GM12878 (cell line): Measurements from ENCODE around the gene TSEN54. TPM values are rescaled to one million over a fixed set of nuclear protein-coding genes. Genes with fewer than 3 reads are reported as not detected.

Source experiments
- ATAC-seq: fragments of 200-7000 bp; cut with Tn5 transposase; 3 replicates; pipeline ENCODE4 v1.9.1; 2020; ENCODE audit warnings: mild to moderate bottlenecking, moderate library complexity
- BruUV-seq: library from RNA; stranded (reverse); fragments of 400-500 nt; replicated peaks from 2 replicates; lab custom pipeline; 2021; lab: Mats Ljungman, UMichigan
- CTCF ChIA-PET: fragments of 300-600 bp; sonication (Branson Sonifier 250); formaldehyde crosslinking; extraction: SDS; loops from one replicate; lab custom pipeline; 2021; ENCODE audit warnings: inconsistent platforms; lab: Yijun Ruan, JAX
- POLR2A ChIA-PET: fragments of 350-600 bp; formaldehyde crosslinking; extraction: SDS; loops from one replicate; lab custom pipeline; 2021; ENCODE audit warnings: inconsistent platforms; lab: Charles Lee
- RAD21 ChIA-PET: fragments of 300-600 bp; sonication (Branson Sonifier 250); formaldehyde crosslinking; loops from one replicate; lab custom pipeline; 2023; ENCODE audit warnings: antibody characterized with exemption; ENCODE audit not compliant: unreplicated experiment; lab: Charles Lee
- SMC1A ChIA-PET: fragments of 300-600 bp; sonication (Branson Sonifier 250); formaldehyde crosslinking; loops from one replicate; lab custom pipeline; 2023; ENCODE audit not compliant: unreplicated experiment, uncharacterized antibody; lab: Charles Lee
- DNase-seq: peaks from one replicate; pipeline ENCODE4 v3.0.0-alpha.2; 2011; ENCODE audit warnings: low read depth, low spot score
- FAIRE-seq: peaks from 3 replicates; lab custom pipeline; 2011; peaks lifted over from hg19 to GRCh38; lab: Jason Lieb, UNC
- H2AFZ ChIP-seq: 2 replicates; pipeline ENCODE4 v1.6.0; 2011; ENCODE audit warnings: low read depth, low read length, control low read depth; ENCODE audit not compliant: control insufficient read depth
- H3K27ac ChIP-seq: 2 replicates; pipeline ENCODE4 v1.5.1; 2011; ENCODE audit warnings: control low read depth; ENCODE audit not compliant: control insufficient read depth, insufficient read depth
- H3K27me3 ChIP-seq, 2 experiments: replicated peaks in 1 of 2; 2 replicates each; pipeline versions ENCODE4 v1.6.0 to v1.6.1; 2011; ENCODE audit warnings: low read length in 1 of 2; ENCODE audit not compliant: control insufficient read depth in 2 of 2, insufficient read depth in 2 of 2
- H3K36me3 ChIP-seq, 2 experiments: 2 replicates each; pipeline ENCODE4 v1.5.1; 2011; ENCODE audit warnings: low read length in 1 of 2; ENCODE audit not compliant: control insufficient read depth in 2 of 2, insufficient read depth in 2 of 2
- H3K4me1 ChIP-seq: 2 replicates; pipeline ENCODE4 v1.6.1; 2011; ENCODE audit warnings: mild to moderate bottlenecking, low read length, moderate library complexity, mixed read lengths; ENCODE audit not compliant: control insufficient read depth, insufficient read depth
- H3K4me2 ChIP-seq: 2 replicates; pipeline ENCODE4 v1.6.0; 2011; ENCODE audit warnings: control low read depth; ENCODE audit not compliant: control insufficient read depth, insufficient read depth
- H3K4me3 ChIP-seq: fragments of 200-600 bp; sonication (generic); 2 replicates; pipeline ENCODE4 v1.5.1; 2016
- H3K79me2 ChIP-seq: 2 replicates; pipeline ENCODE4 v1.6.0; 2011; ENCODE audit warnings: low read length; ENCODE audit not compliant: control insufficient read depth, insufficient read depth
- H3K9ac ChIP-seq: 2 replicates; pipeline ENCODE4 v1.8.0; 2011; ENCODE audit warnings: low read length, control low read depth, mixed read lengths; ENCODE audit not compliant: control insufficient read depth, insufficient read depth
- H3K9me3 ChIP-seq: replicated peaks from 3 replicates; pipeline ENCODE4 v1.5.1; 2011; ENCODE audit warnings: mild to moderate bottlenecking, low read length; ENCODE audit not compliant: control insufficient read depth, insufficient read depth
- H4K20me1 ChIP-seq: 2 replicates; pipeline ENCODE4 v1.6.0; 2011; ENCODE audit not compliant: control insufficient read depth, insufficient read depth
- BCL3 ChIP-seq: IDR thresholded peaks from 2 replicates; pipeline ENCODE4 v1.6.1; 2011; ENCODE audit warnings: borderline replicate concordance, low read depth, mild to moderate bottlenecking, moderate library complexity, low read length; ENCODE audit not compliant: insufficient read depth, poor library complexity, severe bottlenecking
- CEBPZ ChIP-seq: fragments of 150-350 bp; IDR thresholded peaks from 2 replicates; pipeline ENCODE4 v1.6.1; 2016; ENCODE audit warnings: low read depth, low read length
- CTCF ChIP-seq, 3 experiments: IDR thresholded peaks in 2 of 3; conservative IDR thresholded peaks in 1 of 3; 2 replicates each; pipeline ENCODE4 v1.5.1; 2011; ENCODE audit warnings: low read depth in 3 of 3, low read length in 3 of 3, mild to moderate bottlenecking in 3 of 3, control low read depth in 2 of 3, moderate library complexity in 2 of 3, inconsistent platforms in 1 of 3, mixed read lengths in 1 of 3; ENCODE audit not compliant: control insufficient read depth in 2 of 3, insufficient read depth in 1 of 3; ENCODE audit errors: extremely low read depth in 1 of 3
- ESRRA ChIP-seq: IDR thresholded peaks from 2 replicates; pipeline ENCODE4 v1.6.1; 2012; ENCODE audit warnings: mild to moderate bottlenecking, low read length, improper control_type of control experiment
- ZBTB40 ChIP-seq: fragments of 450-650 bp; IDR thresholded peaks from 2 replicates; pipeline ENCODE4 v1.6.1; 2016; ENCODE audit warnings: mild to moderate bottlenecking, moderate library complexity, borderline replicate concordance
- ZZZ3 ChIP-seq: IDR thresholded peaks from 2 replicates; pipeline ENCODE4 v1.6.1; 2011; ENCODE audit warnings: low read depth; ENCODE audit not compliant: control insufficient read depth, insufficient read length
- WGBS: methylation state at CpG from one replicate; pipeline ENCODE4 v1.1.6; 2016; ENCODE audit warnings: low lambda C conversion rate; ENCODE audit not compliant: insufficient replicate concordance, insufficient coverage; ENCODE audit errors: missing lambda C conversion rate; 5-methylcytosine and 5-hydroxymethylcytosine counted together
- in situ Hi-C: fragments of 300-500 bp; cut with MboI; formaldehyde crosslinking; loops from 9 replicates; pipeline ENCODE4 v1.14.3; 2018; ENCODE audit warnings: mixed read lengths
- intact Hi-C: fragments of 100-400 bp; cut with micrococcal nuclease; formaldehyde crosslinking; loops from one replicate; pipeline ENCODE4 v1.14.2; 2022; ENCODE audit not compliant: unreplicated experiment
- polyA plus RNA-seq, 11 experiments: library from polyadenylated mRNA; depleted of rRNA in 4 of 11; unstranded in 6 of 11; stranded (reverse) in 5 of 11; fragments of >200 nt; fragmentation: Nextera tagmentation in 4 of 11; fragmentation: Illumina TruSeq in 1 of 11; extraction: Ambion mirVana in 4 of 11; extraction: Trizol in 1 of 11; gene quantifications; 1 replicate in 1 of 11; 2 replicates in 10 of 11; pipeline versions ENCODE4 v1.2.1 to v1.2.3, GENCODE V29; 2011 to 2016; ENCODE audit warnings: inconsistent platforms in 2 of 11, missing spikeins in 2 of 11, low read depth in 1 of 11
- total RNA-seq, 4 experiments: library from RNA; depleted of rRNA in 3 of 4; stranded (reverse); fragments of >200 nt in 3 of 4; fragmentation: Illumina TruSeq in 1 of 4; extraction: Trizol in 1 of 4; gene quantifications; 2 replicates each; pipeline versions ENCODE4 v1.2.1 to v1.2.3, GENCODE V29; 2013 to 2021

TSEN54 gene
- total and polyA plus RNA-seq, 10 of the 15 experiments (the other 5 are each of a cell fraction or from before 2014, with no cell fraction given), result 7.1 to 48.0 (median 41.1) TPM

- H3K27me3 ChIP-seq, result no peaks in the 10 kb centered on the region
- intact Hi-C loops, result no loop called here
- no peak overlapping the region for H3K4me2 ChIP-seq
- ATAC-seq (no peak), DNase-seq (no peak), FAIRE-seq (no peak)
- H2AFZ ChIP-seq, result no peak overlapping the region
- ChIA-PET POLR2A (no interaction called here), SMC1A (interaction anchor here (1.4 kb wide), 1 partner anchor 43 kb away, joined by 4 read pairs; no protein-coding TSS in a partner anchor), CTCF (interaction anchor here (0.6 to 1.6 kb wide), 4 partner anchors 9 to 76 kb away, joined by 3 to 6 read pairs (median 4); partner anchors contain the start of gene TSEN54), RAD21 (interaction anchor here (1.0 kb wide), 1 partner anchor 13 kb away, joined by 3 read pairs; the partner anchor contains the start of gene TSEN54)
- no peak overlapping the region for H3K4me3 ChIP-seq
- no peak overlapping the region for H3K27ac ChIP-seq
- BruUV-seq, result no TSS peak
- in situ Hi-C loops, result no loop called here
- H3K9ac ChIP-seq, result no peak overlapping the region
- H4K20me1 ChIP-seq, result no peaks in the 10 kb centered on the region
- no peaks in the 10 kb centered on the region for H3K4me1 ChIP-seq
- no peaks in the 10 kb centered on the region for H3K9me3 ChIP-seq
- 79% methylated on average over 20 of the region's 25 CpGs for WGBS
- no peaks in the 10 kb centered on the region; a peak in 2 of 4 replicates for H3K36me3 ChIP-seq
- no peaks in the 10 kb centered on the region for H3K79me2 ChIP-seq
- TF ChIP-seq BCL3 (no peak), ESRRA (no peak), CEBPZ (no peak), ZBTB40 (no peak), CTCF (IDR thresholded peaks at IDR 0.05 in 2 of 3, conservative IDR thresholded peaks at IDR 0.05 in 1 of 3; ENCODE audit: control insufficient read depth in 2 of 3, extremely low read depth in 1 of 3, insufficient read depth in 1 of 3, low read depth in 3 of 3, low read length in 3 of 3) (no peak), ZZZ3 (no peak)
These were observed 13.5 kb upstream of the TSEN54 start for GRCh38 chr17:75502721-75503329.
